HepG2 (cell line): ENCODE data around the gene CARS2. TPM values are rescaled to one million over a fixed set of nuclear protein-coding genes. Genes with fewer than 3 reads are reported as not detected.
A peak's percentile ranks its signal among the peaks of the same experiment; 100 is the strongest.
"Not testable (repeated sequence)": the region's sequence is repeated elsewhere in the genome, so short reads cannot be mapped to it uniquely, and the experiment has no call there.

Source experiments
- ATAC-seq: fragments of 200-7000 bp; cut with Tn5 transposase; 3 replicates; pipeline ENCODE4 v1.9.1; 2020; ENCODE audit warnings: mild to moderate bottlenecking, moderate library complexity
- BruUV-seq: library from RNA; stranded (reverse); fragments of 400-500 nt; replicated peaks from 2 replicates; lab custom pipeline; 2021; lab: Mats Ljungman, UMichigan
- CTCF ChIA-PET: fragments of 300-600 bp; formaldehyde crosslinking; extraction: SDS; loops from one replicate; lab custom pipeline; 2021; ENCODE audit warnings: low total read pairs, inconsistent platforms, low intra/inter-chr PET ratio; lab: Yijun Ruan, JAX
- POLR2A ChIA-PET: fragments of 350-600 bp; sonication (Branson Sonifier 250); formaldehyde crosslinking; loops from one replicate; lab custom pipeline; 2020; ENCODE audit warnings: antibody characterized with exemption, inconsistent platforms; lab: Yijun Ruan, JAX
- DNase-seq: peaks from one replicate; pipeline ENCODE4 v3.0.0-alpha.2; 2015; ENCODE audit warnings: low spot score
- FAIRE-seq: peaks from 3 replicates; lab custom pipeline; 2011; peaks lifted over from hg19 to GRCh38; lab: Jason Lieb, UNC
- H2AFZ ChIP-seq: one replicate; pipeline ENCODE4 v1.6.1; 2011; ENCODE audit warnings: low read length, inconsistent platforms
- H3K27ac ChIP-seq: fragments of 300-600 bp; 3 replicates; pipeline ENCODE4 v1.8.0; 2011; ENCODE audit warnings: mixed run types, mild to moderate bottlenecking, mixed read lengths, low read length, inconsistent platforms; ENCODE audit not compliant: insufficient read depth; ENCODE audit errors: extremely low read length
- H3K27me3 ChIP-seq, 2 experiments: fragments of 200-600 bp in 1 of 2; 2 replicates in 1 of 2; 3 replicates in 1 of 2; pipeline versions ENCODE4 v1.6.0 to v1.8.0; 2011; ENCODE audit warnings: low read length in 2 of 2, mild to moderate bottlenecking in 2 of 2, moderate library complexity in 2 of 2, inconsistent platforms in 1 of 2; ENCODE audit not compliant: insufficient read depth in 2 of 2, control insufficient read depth in 1 of 2
- H3K36me3 ChIP-seq, 2 experiments: fragments of 200-600 bp in 1 of 2; replicated peaks in 1 of 2; 2 replicates in 1 of 2; 3 replicates in 1 of 2; pipeline versions ENCODE4 v1.5.1 to v1.8.0; 2011; ENCODE audit warnings: low read length in 2 of 2, inconsistent platforms in 1 of 2; ENCODE audit not compliant: insufficient read depth in 2 of 2, control insufficient read depth in 1 of 2
- H3K4me1 ChIP-seq: 2 replicates; pipeline ENCODE4 v1.5.1; 2012; ENCODE audit warnings: low read length, inconsistent platforms; ENCODE audit not compliant: insufficient read depth
- H3K4me2 ChIP-seq: 2 replicates; pipeline ENCODE4 v1.6.0; 2011; ENCODE audit warnings: low read depth, low read length, inconsistent platforms
- H3K4me3 ChIP-seq, 3 experiments: fragments of 200-600 bp in 1 of 3; sonication (generic), shearing (Covaris generic) in 1 of 3; replicated peaks in 1 of 3; 2 replicates each; pipeline ENCODE4 v1.5.1; 2011 to 2016; ENCODE audit warnings: low read length in 3 of 3, inconsistent platforms in 2 of 3, low read depth in 2 of 3, mild to moderate bottlenecking in 2 of 3, control low read depth in 1 of 3, mixed read lengths in 1 of 3; ENCODE audit not compliant: insufficient read depth in 1 of 3
- H3K79me2 ChIP-seq: one replicate; pipeline ENCODE4 v1.6.1; 2011; ENCODE audit warnings: low read length, inconsistent platforms; ENCODE audit not compliant: insufficient read depth
- H3K9ac ChIP-seq: 2 replicates; pipeline ENCODE4 v1.6.0; 2011; ENCODE audit warnings: mild to moderate bottlenecking, low read depth, low read length, inconsistent platforms; ENCODE audit not compliant: insufficient read depth
- H3K9me3 ChIP-seq: 2 replicates; pipeline ENCODE4 v1.5.1; 2012; ENCODE audit warnings: mild to moderate bottlenecking, low read length
- H4K20me1 ChIP-seq: 2 replicates; pipeline ENCODE4 v1.6.0; 2011; ENCODE audit warnings: inconsistent platforms, mild to moderate bottlenecking, low read length, moderate library complexity; ENCODE audit not compliant: insufficient read depth
- DBP ChIP-seq: sonication (generic); formaldehyde crosslinking; IDR thresholded peaks from 2 replicates; pipeline ENCODE4 v1.4.0; 2020; ENCODE audit warnings: missing genetic modification reagents; ENCODE audit errors: not compliant biosample characterization
- PAF1 ChIP-seq: IDR thresholded peaks from 2 replicates; pipeline ENCODE4 v1.6.1; 2016; ENCODE audit warnings: missing genetic modification reagents, missing compliant biosample characterization
- POLR2A ChIP-seq, 2 experiments: IDR thresholded peaks; 2 replicates each; pipeline ENCODE4 v1.6.1; 2011; ENCODE audit warnings: low read depth in 2 of 2, low read length in 2 of 2, mild to moderate bottlenecking in 1 of 2, moderate library complexity in 1 of 2; ENCODE audit not compliant: insufficient read depth in 1 of 2
- ZBED4 ChIP-seq: sonication (generic); formaldehyde crosslinking; IDR thresholded peaks from 2 replicates; pipeline ENCODE4 v1.4.0; 2020; ENCODE audit warnings: missing genetic modification reagents, borderline replicate concordance
- ZNF24 ChIP-seq: fragments of 450-650 bp; IDR thresholded peaks from 2 replicates; pipeline ENCODE4 v1.6.1; 2017; ENCODE audit warnings: antibody characterized with exemption, mild to moderate bottlenecking
- ZNF484 ChIP-seq: sonication (generic); formaldehyde crosslinking; IDR thresholded peaks from 2 replicates; pipeline ENCODE4 v1.5.1; 2020; ENCODE audit warnings: mild to moderate bottlenecking, low read depth, missing genetic modification reagents, borderline replicate concordance
- WGBS: methylation state at CpG from one replicate; pipeline ENCODE4 v1.1.6; 2017; ENCODE audit warnings: low lambda C conversion rate; 5-methylcytosine and 5-hydroxymethylcytosine counted together
- in situ Hi-C: cut with HindIII; loops from 2 replicates; pipeline ENCODE4 v1.10.0; 2017; ENCODE audit warnings: low pct_unique_long_range_greater_than_20kb; ENCODE audit not compliant: extremely low pct_ligation_motif_present
- intact Hi-C: fragments of 100-400 bp; cut with micrococcal nuclease; formaldehyde crosslinking; loops from one replicate; pipeline ENCODE4 v1.10.0; 2022; ENCODE audit not compliant: unreplicated experiment
- polyA plus RNA-seq, 8 experiments: library from polyadenylated mRNA; depleted of rRNA in 3 of 8; stranded (reverse) in 7 of 8; unstranded in 1 of 8; fragments of >200 nt; fragmentation: Illumina TruSeq in 4 of 8; extraction: Trizol in 4 of 8; gene quantifications; 2 replicates each; pipeline versions ENCODE4 v1.2.1 to v1.2.3, GENCODE V29; 2011 to 2016; ENCODE audit warnings: low read depth in 4 of 8, missing spikeins in 1 of 8, mixed read lengths in 1 of 8; ENCODE audit not compliant: insufficient read depth in 1 of 8
- total RNA-seq, 5 experiments: library from RNA; depleted of rRNA; stranded (reverse); fragments of >200 nt; fragmentation: Illumina TruSeq; extraction: Trizol; gene quantifications; 2 replicates each; pipeline ENCODE4 v1.2.3, GENCODE V29; 2016; ENCODE audit warnings: low read depth in 1 of 5

Gene CARS2
- total and polyA plus RNA-seq, 2 of the 13 experiments (the other 11 are each of a cell fraction or from before 2014, with no cell fraction given) = 41.1 to 59.3 TPM

DNA sequence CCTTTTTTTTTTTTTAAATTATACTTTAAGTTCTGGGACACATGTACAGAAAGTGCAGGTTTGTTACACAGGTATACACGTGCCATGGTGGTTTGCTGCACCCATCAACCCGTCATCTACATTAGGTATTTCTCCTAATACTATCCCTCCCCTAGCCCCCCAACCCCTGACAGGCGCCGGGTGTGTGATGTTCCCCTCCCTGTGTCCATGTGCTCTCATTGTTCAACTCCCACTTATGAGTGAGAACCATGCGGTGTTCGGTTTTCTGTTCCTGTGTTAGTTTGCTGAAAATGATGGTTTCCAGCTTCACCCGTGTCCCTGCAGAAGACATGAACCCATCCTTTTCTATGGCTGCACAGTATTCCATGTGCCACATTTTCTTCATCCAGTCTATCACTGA is 10.1 kb downstream of the CARS2 start:
- H3K27me3 ChIP-seq, in situ Hi-C loops, H3K9ac ChIP-seq, H2AFZ ChIP-seq, FAIRE-seq, H3K79me2 ChIP-seq, BruUV-seq, H3K9me3 ChIP-seq, H3K4me2 ChIP-seq, H3K4me1 ChIP-seq, H4K20me1 ChIP-seq, DNase-seq, H3K4me3 ChIP-seq, intact Hi-C loops, POLR2A ChIA-PET, CTCF ChIA-PET, ATAC-seq, H3K27ac ChIP-seq: not testable (repeated sequence)
- peaks cover 17 to 29% of the 10 kb centered on the region in 2 experiments for H3K36me3 ChIP-seq
- 96% methylated on average over 7 of the region's 7 CpGs for WGBS

DNA sequence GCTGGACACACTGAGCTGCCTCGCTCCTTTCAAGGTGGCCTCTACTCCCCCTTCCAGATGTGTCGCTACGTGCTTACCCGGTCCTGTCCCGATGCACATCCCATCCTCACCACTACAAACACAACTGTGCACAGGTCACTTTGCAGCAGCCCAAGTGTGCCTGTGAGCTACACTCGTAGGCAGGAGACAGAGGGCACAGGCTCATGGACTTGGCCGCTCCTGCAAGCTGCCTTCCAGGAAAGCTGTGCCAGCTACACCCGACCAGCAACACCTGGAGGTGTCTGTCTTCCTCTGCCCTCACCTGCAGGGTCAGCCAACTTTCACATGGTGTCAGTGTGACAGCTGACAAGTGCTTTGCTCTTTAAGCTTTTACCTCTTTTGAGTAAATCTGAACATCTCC is 15.4 kb downstream of the CARS2 start:
- ATAC-seq = peak; percentile 41; the same call in 2 of the 3 replicates
- TF ChIP-seq DBP (CRISPR knock-in tag) (no peak), POLR2A (IDR thresholded peaks at IDR 0.05; ENCODE audit: insufficient read depth in 1 of 2, low read depth in 2 of 2, low read length in 2 of 2) (0 out of 4 replicates have a peak, but pooled peaks of 1 of the 2 experiments have one; percentile 12), ZBED4 (CRISPR knock-in tag) (no peak), ZNF484 (CRISPR knock-in tag) (no peak), PAF1 (CRISPR knock-in tag) (no peak), ZNF24 (no peak)
- CTCF ChIA-PET = no interaction called here

More for the DNA sequence above, 15.4 kb downstream of the CARS2 start:
- no peak overlapping the region for H3K27ac ChIP-seq
- H3K79me2 ChIP-seq = no peaks in the 10 kb centered on the region
- H3K4me3 ChIP-seq = no peak overlapping the region
- no peak overlapping the region for H2AFZ ChIP-seq
- no peak overlapping the region for H3K4me2 ChIP-seq
- no peak overlapping the region for H3K9ac ChIP-seq
- in situ Hi-C loops (no loop called here), intact Hi-C loops (no loop called here)
- H3K36me3 ChIP-seq = peaks cover 3 to 20% of the 10 kb centered on the region in 2 experiments
- H3K4me1 ChIP-seq = peaks cover under 1% of the 10 kb centered on the region; the same call in 1 of the 2 replicates
- POLR2A ChIA-PET = interaction anchor here (0.8 kb wide), 1 partner anchor 22 kb away, joined by 4 read pairs; no protein-coding TSS in a partner anchor
- no peaks in the 10 kb centered on the region for H4K20me1 ChIP-seq
- no peaks in the 10 kb centered on the region for H3K27me3 ChIP-seq
- DNase-seq (no peak), FAIRE-seq (no peak)
- 97% methylated on average over 7 of the region's 8 CpGs for WGBS
- no TSS peak for BruUV-seq
- H3K9me3 ChIP-seq = no peaks in the 10 kb centered on the region
